ENCODE data around the gene INPP4B.

INPP4B gene

GRCh38 chr4:142043509-142043908 is 802.6 kb downstream of the INPP4B start:
- no peak for TF ChIP-seq EZH2phosphoT487 (IDR thresholded peaks at IDR 0.05; ENCODE audit: low read depth)

GRCh38 chr4:142041788-142042187 is 804.3 kb downstream of the INPP4B start:
- no peak overlapping the region for H3K27ac ChIP-seq (ENCODE audit: low read length)

More at GRCh38 chr4:142043509-142043908, 802.6 kb downstream of the INPP4B start:
- H3K4me2 ChIP-seq (ENCODE audit: low read length), result no peak overlapping the region
- no peak overlapping the region for H3K9ac ChIP-seq (ENCODE audit: low read length)
- H3K4me1 ChIP-seq (ENCODE audit: low read length), result no peaks in the 10 kb centered on the region
- no peak overlapping the region for H3K27ac ChIP-seq (ENCODE audit: low read length)
- no peak overlapping the region for H2AFZ ChIP-seq (ENCODE audit: low read depth, low read length)
- no peaks in the 10 kb centered on the region for H3K27me3 ChIP-seq (ENCODE audit: low read depth, low read length)
- no peak overlapping the region for H3K4me3 ChIP-seq (ENCODE audit: low read length)
- H3K36me3 ChIP-seq (replicated peaks; ENCODE audit: low read depth, low read length), result no peaks in the 10 kb centered on the region
- H3K9me3 ChIP-seq (ENCODE audit: insufficient read depth, low read length), result no peaks in the 10 kb centered on the region
- H3K79me2 ChIP-seq (ENCODE audit: low read length), result no peaks in the 10 kb centered on the region
- H4K20me1 ChIP-seq (ENCODE audit: insufficient read depth, low read length), result no peaks in the 10 kb centered on the region

DNA sequence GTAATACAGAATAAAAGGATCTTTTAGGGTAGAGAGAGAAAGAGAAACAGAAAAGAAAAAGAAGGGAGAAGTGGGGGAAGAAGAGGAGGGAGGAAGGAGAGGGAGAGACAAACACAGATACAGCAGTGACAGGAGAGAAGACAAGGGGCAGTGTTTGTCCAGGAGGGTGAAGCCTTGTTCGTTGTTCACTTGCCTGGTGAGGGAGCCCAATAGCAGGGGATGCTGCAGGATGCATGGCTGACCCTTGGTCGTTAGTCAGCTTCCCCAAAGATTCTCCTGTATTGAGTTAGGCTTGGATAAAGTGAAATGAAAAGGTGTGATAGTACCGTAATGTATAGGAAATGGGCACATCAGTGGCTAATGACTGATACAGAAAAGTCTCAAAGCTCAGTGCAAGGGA is 806.1 kb downstream of the INPP4B start:
- H3K4me2 ChIP-seq (ENCODE audit: low read length), result no peak overlapping the region
- H3K79me2 ChIP-seq (ENCODE audit: low read length), result no peaks in the 10 kb centered on the region
- H3K4me1 ChIP-seq (ENCODE audit: low read length), result no peaks in the 10 kb centered on the region
- no peak overlapping the region for H3K27ac ChIP-seq (ENCODE audit: low read length)
- TF ChIP-seq CTCF (IDR thresholded peaks at IDR 0.05; ENCODE audit: low read depth, low read length) (no peak), EZH2phosphoT487 (IDR thresholded peaks at IDR 0.05; ENCODE audit: low read depth) (no peak)
- H4K20me1 ChIP-seq (ENCODE audit: insufficient read depth, low read length), result no peaks in the 10 kb centered on the region
- no peak overlapping the region for H3K4me3 ChIP-seq (ENCODE audit: low read length)
- no peaks in the 10 kb centered on the region for H3K36me3 ChIP-seq (replicated peaks; ENCODE audit: low read depth, low read length)
- no peaks in the 10 kb centered on the region for H3K9me3 ChIP-seq (ENCODE audit: insufficient read depth, low read length)
- no peaks in the 10 kb centered on the region for H3K27me3 ChIP-seq (ENCODE audit: low read depth, low read length)
- no peak overlapping the region for H3K9ac ChIP-seq (ENCODE audit: low read length)
- H2AFZ ChIP-seq (ENCODE audit: low read depth, low read length), result no peak overlapping the region

More at GRCh38 chr4:142041788-142042187, 804.3 kb downstream of the INPP4B start:
- no peaks in the 10 kb centered on the region for H4K20me1 ChIP-seq (ENCODE audit: insufficient read depth, low read length)
- no peak overlapping the region for H3K4me3 ChIP-seq (ENCODE audit: low read length)
- H3K79me2 ChIP-seq (ENCODE audit: low read length), result no peaks in the 10 kb centered on the region
- no peak overlapping the region for H2AFZ ChIP-seq (ENCODE audit: low read depth, low read length)
- no peaks in the 10 kb centered on the region for H3K27me3 ChIP-seq (ENCODE audit: low read depth, low read length)
- H3K4me2 ChIP-seq (ENCODE audit: low read length), result no peak overlapping the region
- H3K36me3 ChIP-seq (replicated peaks; ENCODE audit: low read depth, low read length), result no peaks in the 10 kb centered on the region
- H3K9ac ChIP-seq (ENCODE audit: low read length), result no peak overlapping the region
- TF ChIP-seq CTCF (IDR thresholded peaks at IDR 0.05; ENCODE audit: low read depth, low read length) (no peak), EZH2phosphoT487 (IDR thresholded peaks at IDR 0.05; ENCODE audit: low read depth) (no peak)
- no peaks in the 10 kb centered on the region for H3K9me3 ChIP-seq (ENCODE audit: insufficient read depth, low read length)
- H3K4me1 ChIP-seq (ENCODE audit: low read length), result no peaks in the 10 kb centered on the region

GRCh38 chr4:142036795-142037583 is 809.1 kb downstream of the INPP4B start:
- H3K4me1 ChIP-seq (ENCODE audit: low read length), result no peaks in the 10 kb centered on the region
- no peak overlapping the region for H3K9ac ChIP-seq (ENCODE audit: low read length)
- H3K9me3 ChIP-seq (ENCODE audit: insufficient read depth, low read length), result no peaks in the 10 kb centered on the region
- no peaks in the 10 kb centered on the region for H3K79me2 ChIP-seq (ENCODE audit: low read length)
- H3K4me2 ChIP-seq (ENCODE audit: low read length), result no peak overlapping the region
- H3K4me3 ChIP-seq (ENCODE audit: low read length), result no peak overlapping the region
- H3K27me3 ChIP-seq (ENCODE audit: low read depth, low read length), result no peaks in the 10 kb centered on the region
- H3K27ac ChIP-seq (ENCODE audit: low read length), result no peak overlapping the region
- no peak overlapping the region for H2AFZ ChIP-seq (ENCODE audit: low read depth, low read length)
- H3K36me3 ChIP-seq (replicated peaks; ENCODE audit: low read depth, low read length), result no peaks in the 10 kb centered on the region
- H4K20me1 ChIP-seq (ENCODE audit: insufficient read depth, low read length), result no peaks in the 10 kb centered on the region
- TF ChIP-seq CTCF (IDR thresholded peaks at IDR 0.05; ENCODE audit: low read depth, low read length) (no peak), EZH2phosphoT487 (IDR thresholded peaks at IDR 0.05; ENCODE audit: low read depth) (no peak)
